ENCODE data around the gene HPCAL1. TPM values are rescaled to one million over a fixed set of nuclear protein-coding genes. Genes with fewer than 3 reads are reported as not detected.
A peak's percentile ranks its signal among the peaks of the same experiment; 100 is the strongest.

HPCAL1 gene
- total and polyA plus RNA-seq, 2 experiments from 2014 or later = 8.3 to 25.4 TPM

- Mint-ChIP-seq H3K27me3 (ENCODE audit: insufficient read depth, low read depth, poor library complexity) (peaks cover 7% of the 10 kb centered on the region), H3K4me1 (peaks cover 22% of the 10 kb centered on the region), H3K36me3 (ENCODE audit: low read depth) (peaks cover 2% of the 10 kb centered on the region; the same call in 1 of the 3 replicates), H3K9me3 (no peaks in the 10 kb centered on the region; the same call in 2 of the 3 replicates), H3K4me3 (no peak overlapping the region), H3K27ac (no peak overlapping the region)
- Histone ChIP-seq H3K4me1 (ENCODE audit: insufficient read depth) (peaks cover 12% of the 10 kb centered on the region; the same call in 1 of the 2 replicates), H4K20me1 (replicated peaks; ENCODE audit: insufficient read depth) (no peaks in the 10 kb centered on the region), H3K27ac (ENCODE audit: low read depth) (no peak overlapping the region), H3F3A (replicated peaks; ENCODE audit: low read depth) (no peaks in the 10 kb centered on the region), H3K4me3 (no peak overlapping the region), H3K36me3 (ENCODE audit: insufficient read depth) (no peaks in the 10 kb centered on the region), H3K79me2 (replicated peaks; ENCODE audit: insufficient read depth) (no peaks in the 10 kb centered on the region), H3K27me3 (ENCODE audit: insufficient read depth) (no peaks in the 10 kb centered on the region), H3K9me2 (ENCODE audit: insufficient read depth) (no peaks in the 10 kb centered on the region), H2AFZ (no peak overlapping the region), H3K4me2 (peak overlapping the region; percentile 51; the same call in 1 of the 2 replicates)
- DNase-seq (ENCODE audit: low spot score) (peak; percentile 55), ATAC-seq (peak; percentile 70)
- TF ChIP-seq JUNB (IDR thresholded peaks at IDR 0.05; ENCODE audit: unreplicated experiment) = no peak
Observed at GRCh38 chr2:10392951-10393639, 90.4 kb downstream of the HPCAL1 start.

- Histone ChIP-seq H3K79me2 (replicated peaks; ENCODE audit: insufficient read depth) (no peaks in the 10 kb centered on the region), H3K36me3 (ENCODE audit: insufficient read depth) (no peaks in the 10 kb centered on the region), H3K9me2 (ENCODE audit: insufficient read depth) (no peaks in the 10 kb centered on the region), H3K27me3 (ENCODE audit: insufficient read depth) (no peaks in the 10 kb centered on the region), H4K20me1 (replicated peaks; ENCODE audit: insufficient read depth) (no peaks in the 10 kb centered on the region), H3K4me2 (peak overlapping the region; percentile 51; the same call in 1 of the 2 replicates), H3K4me1 (ENCODE audit: insufficient read depth) (peaks cover 12% of the 10 kb centered on the region; the same call in 1 of the 2 replicates), H3K27ac (ENCODE audit: low read depth) (no peak overlapping the region), H2AFZ (no peak overlapping the region), H3F3A (replicated peaks; ENCODE audit: low read depth) (no peaks in the 10 kb centered on the region), H3K4me3 (no peak overlapping the region)
- H3K4me3 Mint-ChIP-seq = no peak overlapping the region
- peaks cover 5% of the 10 kb centered on the region; the same call in 1 of the 3 replicates for H3K36me3 Mint-ChIP-seq (ENCODE audit: low read depth)
- peaks cover 22% of the 10 kb centered on the region for H3K4me1 Mint-ChIP-seq
- no peak for TF ChIP-seq ZNF114 (CRISPR knock-in tag; IDR thresholded peaks at IDR 0.05)
- peak; percentile 37 for ATAC-seq
- H3K27me3 Mint-ChIP-seq (ENCODE audit: insufficient read depth, low read depth, poor library complexity) = peaks cover 7% of the 10 kb centered on the region
- DNase-seq (ENCODE audit: low spot score) = no peak
- H3K27ac Mint-ChIP-seq = no peak overlapping the region
- H3K9me3 Mint-ChIP-seq = no peaks in the 10 kb centered on the region; the same call in 2 of the 3 replicates
Observed at GRCh38 chr2:10393640-10393982, 90.9 kb downstream of the HPCAL1 start.

- TF ChIP-seq JUNB (IDR thresholded peaks at IDR 0.05; ENCODE audit: unreplicated experiment) (no peak), EZH2 (IDR thresholded peaks at IDR 0.05; ENCODE audit: low read depth, unreplicated experiment) (no peak), NANOG (IDR thresholded peaks at IDR 0.05; ENCODE audit: borderline replicate concordance) (no peak), ZNF114 (CRISPR knock-in tag; IDR thresholded peaks at IDR 0.05) (no peak), CREB1 (CRISPR knock-in tag; IDR thresholded peaks at IDR 0.05; ENCODE audit: low read depth) (no peak), STAT1 (IDR thresholded peaks at IDR 0.05; ENCODE audit: unreplicated experiment) (no peak), POLR2AphosphoS5 (IDR thresholded peaks at IDR 0.05; ENCODE audit: low read depth) (no peak), ZNF462 (CRISPR knock-in tag; IDR thresholded peaks at IDR 0.05) (no peak)
- DNase-seq (ENCODE audit: low spot score) = no peak
- Histone ChIP-seq H3K27ac (ENCODE audit: low read depth) (no peak overlapping the region), H3K4me2 (no peak overlapping the region), H3K36me3 (ENCODE audit: insufficient read depth) (no peaks in the 10 kb centered on the region), H3K79me2 (replicated peaks; ENCODE audit: insufficient read depth) (no peaks in the 10 kb centered on the region), H4K20me1 (replicated peaks; ENCODE audit: insufficient read depth) (no peaks in the 10 kb centered on the region), H3K4me3 (no peak overlapping the region), H3K4me1 (ENCODE audit: insufficient read depth) (peaks cover 12% of the 10 kb centered on the region; the same call in 1 of the 2 replicates), H3K9me2 (ENCODE audit: insufficient read depth) (no peaks in the 10 kb centered on the region), H3F3A (replicated peaks; ENCODE audit: low read depth) (no peaks in the 10 kb centered on the region), H2AFZ (no peak overlapping the region), H3K27me3 (ENCODE audit: insufficient read depth) (no peaks in the 10 kb centered on the region)
- Mint-ChIP-seq H3K27me3 (ENCODE audit: insufficient read depth, low read depth, poor library complexity) (peaks cover 14% of the 10 kb centered on the region), H3K27ac (peak overlapping the region; percentile 73; the same call in 1 of the 2 replicates), H3K9me3 (peaks cover 9% of the 10 kb centered on the region; the same call in 2 of the 3 replicates), H3K4me3 (no peak overlapping the region), H3K36me3 (ENCODE audit: low read depth) (peaks cover 14% of the 10 kb centered on the region), H3K4me1 (peaks cover 22% of the 10 kb centered on the region)
- no peak for ATAC-seq
Observed at GRCh38 chr2:10395893-10396292, 93.2 kb downstream of the HPCAL1 start.

Data from GM23338 (cell line).